IMR-90 (cell line): ENCODE results near the gene ALKBH3. TPM values are rescaled to one million over a fixed set of nuclear protein-coding genes. Genes with fewer than 3 reads are reported as not detected.
A peak's percentile ranks its signal among the peaks of the same experiment; 100 is the strongest.

Experiments used
- ATAC-seq: fragments of 200-7000 bp; cut with Tn5 transposase; 2 replicates; pipeline ENCODE4 v1.9.1; 2020; ENCODE audit warnings: low read depth, mild to moderate bottlenecking, moderate library complexity
- BruUV-seq: library from RNA; stranded (reverse); fragments of 400-500 nt; replicated peaks from 2 replicates; lab custom pipeline; 2021; lab: Mats Ljungman, UMichigan
- CTCF ChIA-PET: fragments of 300-600 bp; formaldehyde crosslinking; extraction: SDS; loops from one replicate; lab custom pipeline; 2021; ENCODE audit warnings: antibody characterized with exemption; lab: Yijun Ruan, JAX
- POLR2A ChIA-PET: fragments of 300-600 bp; sonication (Branson Sonifier 250); formaldehyde crosslinking; loops from one replicate; lab custom pipeline; 2022; ENCODE audit warnings: antibody characterized with exemption; ENCODE audit not compliant: unreplicated experiment; lab: Charles Lee
- DNase-seq: peaks from one replicate; pipeline ENCODE4 v3.0.0; 2013
- H2AFZ ChIP-seq: replicated peaks from 2 replicates; pipeline ENCODE3; 2013; ENCODE audit warnings: low read length, mild to moderate bottlenecking; ENCODE audit not compliant: poor library complexity
- H2AK5ac ChIP-seq: 2 replicates; pipeline ENCODE4 v1.6.1; 2013; ENCODE audit warnings: low read depth, low read length, inconsistent platforms
- H2AK9ac ChIP-seq: replicated peaks from 2 replicates; pipeline ENCODE3; 2013; ENCODE audit warnings: mild to moderate bottlenecking, low read depth, low read length, moderate library complexity; ENCODE audit not compliant: poor library complexity
- H2BK120ac ChIP-seq: 2 replicates; pipeline ENCODE4 v1.6.1; 2013; ENCODE audit warnings: low read depth, low read length, inconsistent platforms
- H2BK15ac ChIP-seq: 3 replicates; pipeline ENCODE4 v1.6.1; 2013; ENCODE audit warnings: low read depth, low read length, inconsistent platforms
- H2BK20ac ChIP-seq: 2 replicates; pipeline ENCODE4 v1.6.1; 2013; ENCODE audit warnings: low read depth, mild to moderate bottlenecking, inconsistent platforms, low read length, moderate library complexity
- H2BK5ac ChIP-seq: 2 replicates; pipeline ENCODE4 v1.6.1; 2013; ENCODE audit warnings: mild to moderate bottlenecking, low read depth, low read length, inconsistent platforms; ENCODE audit not compliant: poor library complexity, severe bottlenecking
- H3K14ac ChIP-seq: replicated peaks from 2 replicates; pipeline ENCODE4 v1.6.1; 2013; ENCODE audit warnings: low read depth, low read length, inconsistent platforms
- H3K18ac ChIP-seq: 2 replicates; pipeline ENCODE4 v1.6.1; 2013; ENCODE audit warnings: low read depth, low read length, control low read depth
- H3K23ac ChIP-seq: 2 replicates; pipeline ENCODE4 v1.6.1; 2013; ENCODE audit warnings: low read depth, low read length, inconsistent platforms
- H3K27ac ChIP-seq: 2 replicates; pipeline ENCODE4 v1.5.1; 2013; ENCODE audit warnings: mild to moderate bottlenecking, control low read depth, low read length; ENCODE audit not compliant: insufficient read depth
- H3K27me3 ChIP-seq: 2 replicates; pipeline ENCODE4 v1.6.1; 2013; ENCODE audit warnings: low read length; ENCODE audit not compliant: control insufficient read depth, insufficient read depth
- H3K36me3 ChIP-seq: 2 replicates; pipeline ENCODE4 v1.6.1; 2013; ENCODE audit warnings: low read length, mixed read lengths; ENCODE audit not compliant: control insufficient read depth, insufficient read depth
- H3K4ac ChIP-seq: 2 replicates; pipeline ENCODE4 v1.6.1; 2013; ENCODE audit warnings: low read depth, low read length, inconsistent platforms
- H3K4me1 ChIP-seq: 2 replicates; pipeline ENCODE4 v1.6.1; 2013; ENCODE audit warnings: low read length, mixed read lengths; ENCODE audit not compliant: control insufficient read depth, insufficient read depth
- H3K4me2 ChIP-seq: 2 replicates; pipeline ENCODE4 v1.6.1; 2013; ENCODE audit warnings: low read depth, mild to moderate bottlenecking, control low read depth, low read length, moderate library complexity
- H3K4me3 ChIP-seq: 2 replicates; pipeline ENCODE4 v1.5.1; 2013; ENCODE audit warnings: low read depth, mild to moderate bottlenecking, control low read depth, low read length, moderate library complexity; ENCODE audit not compliant: insufficient read depth
- H3K56ac ChIP-seq: 2 replicates; pipeline ENCODE4 v1.6.1; 2013; ENCODE audit warnings: low read length, inconsistent platforms; ENCODE audit not compliant: insufficient read depth; ENCODE audit errors: extremely low read depth
- H3K79me1 ChIP-seq, 2 experiments: 2 replicates each; pipeline ENCODE4 v1.6.1; 2013; ENCODE audit warnings: low read length in 2 of 2, inconsistent platforms in 1 of 2, low read depth in 1 of 2
- H3K9ac ChIP-seq: 2 replicates; pipeline ENCODE4 v1.6.1; 2013; ENCODE audit warnings: low read depth, low read length, control low read depth
- H3K9me1 ChIP-seq: 2 replicates; pipeline ENCODE4 v1.6.1; 2013; ENCODE audit warnings: low read length, inconsistent platforms; ENCODE audit not compliant: insufficient read depth
- H3K9me3 ChIP-seq: 2 replicates; pipeline ENCODE4 v1.6.1; 2013; ENCODE audit warnings: low read length; ENCODE audit not compliant: control insufficient read depth, insufficient read depth
- H4K20me1 ChIP-seq: 2 replicates; pipeline ENCODE4 v1.6.1; 2013; ENCODE audit warnings: low read length, inconsistent platforms; ENCODE audit not compliant: insufficient read depth
- H4K5ac ChIP-seq: 2 replicates; pipeline ENCODE4 v1.6.1; 2013; ENCODE audit warnings: mild to moderate bottlenecking, low read depth, low read length, control low read depth
- H4K8ac ChIP-seq, 2 experiments: 2 replicates each; pipeline ENCODE4 v1.6.1; 2013; ENCODE audit warnings: low read depth in 2 of 2, low read length in 2 of 2, control low read depth in 1 of 2, inconsistent platforms in 1 of 2
- H4K91ac ChIP-seq: 2 replicates; pipeline ENCODE4 v1.6.1; 2013; ENCODE audit warnings: low read depth, low read length, inconsistent platforms; ENCODE audit not compliant: insufficient read depth
- BHLHE40 ChIP-seq: fragments of 150-350 bp; IDR thresholded peaks from 2 replicates; pipeline ENCODE4 v1.6.1; 2016; ENCODE audit warnings: mild to moderate bottlenecking, low read depth, low read length
- CEBPB ChIP-seq: IDR thresholded peaks from 2 replicates; pipeline ENCODE4 v1.6.1; 2012; ENCODE audit warnings: low read depth, low read length, improper control_type of control experiment
- FOS ChIP-seq: fragments of 150-350 bp; IDR thresholded peaks from 2 replicates; pipeline ENCODE4 v1.6.1; 2016; ENCODE audit warnings: low read depth, low read length
- MAFK ChIP-seq: IDR thresholded peaks from 2 replicates; pipeline ENCODE4 v1.6.1; 2012; ENCODE audit warnings: low read depth, low read length, improper control_type of control experiment
- MXI1 ChIP-seq: IDR thresholded peaks from 2 replicates; pipeline ENCODE4 v1.6.1; 2012; ENCODE audit warnings: low read depth, mild to moderate bottlenecking, low read length, moderate library complexity, borderline replicate concordance
- NFE2L2 ChIP-seq: fragments of 150-350 bp; IDR thresholded peaks from 2 replicates; pipeline ENCODE4 v1.6.1; 2016; ENCODE audit warnings: low read depth, mild to moderate bottlenecking, low read length
- POLR2A ChIP-seq: IDR thresholded peaks from 2 replicates; pipeline ENCODE4 v1.6.1; 2012; ENCODE audit warnings: mild to moderate bottlenecking, low read depth, low read length
- RCOR1 ChIP-seq: IDR thresholded peaks from 2 replicates; pipeline ENCODE4 v1.6.1; 2012; ENCODE audit warnings: mild to moderate bottlenecking, low read length, improper control_type of control experiment; ENCODE audit not compliant: insufficient replicate concordance
- SMC3 ChIP-seq: fragments of 150-350 bp; IDR thresholded peaks from 2 replicates; pipeline ENCODE4 v1.6.1; 2016; ENCODE audit warnings: low read depth, mild to moderate bottlenecking, antibody characterized with exemption, low read length, moderate library complexity
- WGBS, 2 experiments: methylation state at CpG; one replicate each; pipeline versions ENCODE4 v1.1.5 to v1.1.7; 2013; ENCODE audit warnings: missing lambda C conversion rate in 2 of 2; ENCODE audit not compliant: insufficient read length in 1 of 2; ENCODE audit errors: extremely low coverage in 2 of 2; 5-methylcytosine and 5-hydroxymethylcytosine counted together
- dilution Hi-C: fragments of 300-500 bp; cut with HindIII; formaldehyde crosslinking; loops from one replicate; pipeline ENCODE4 v1.14.3; 2018; ENCODE audit warnings: low sequenced_read_pairs; ENCODE audit not compliant: unreplicated experiment
- in situ Hi-C: fragments of 300-500 bp; cut with MboI; formaldehyde crosslinking; loops from 3 replicates; pipeline ENCODE4 v1.14.3; 2019; ENCODE audit warnings: low sequenced_read_pairs, inconsistent platforms, mixed read lengths
- intact Hi-C: fragments of 100-400 bp; cut with micrococcal nuclease; formaldehyde crosslinking; loops from 2 replicates; pipeline ENCODE4 v1.10.0; 2022
- polyA plus RNA-seq, 3 experiments: library from polyadenylated mRNA; depleted of rRNA; stranded (reverse); fragments of >200 nt; gene quantifications; 2 replicates each; pipeline ENCODE4 v1.2.3, GENCODE V29; 2012; ENCODE audit warnings: low replicate concordance in 1 of 3
- total RNA-seq: library from RNA; depleted of rRNA; stranded (reverse); fragments of >200 nt; gene quantifications from 2 replicates; pipeline ENCODE4 v1.2.3, GENCODE V29; 2012

Gene ALKBH3
- total and polyA plus RNA-seq, 2 of the 4 experiments (the other 2 are of a cell fraction): 27.7 to 62.9 TPM

DNA sequence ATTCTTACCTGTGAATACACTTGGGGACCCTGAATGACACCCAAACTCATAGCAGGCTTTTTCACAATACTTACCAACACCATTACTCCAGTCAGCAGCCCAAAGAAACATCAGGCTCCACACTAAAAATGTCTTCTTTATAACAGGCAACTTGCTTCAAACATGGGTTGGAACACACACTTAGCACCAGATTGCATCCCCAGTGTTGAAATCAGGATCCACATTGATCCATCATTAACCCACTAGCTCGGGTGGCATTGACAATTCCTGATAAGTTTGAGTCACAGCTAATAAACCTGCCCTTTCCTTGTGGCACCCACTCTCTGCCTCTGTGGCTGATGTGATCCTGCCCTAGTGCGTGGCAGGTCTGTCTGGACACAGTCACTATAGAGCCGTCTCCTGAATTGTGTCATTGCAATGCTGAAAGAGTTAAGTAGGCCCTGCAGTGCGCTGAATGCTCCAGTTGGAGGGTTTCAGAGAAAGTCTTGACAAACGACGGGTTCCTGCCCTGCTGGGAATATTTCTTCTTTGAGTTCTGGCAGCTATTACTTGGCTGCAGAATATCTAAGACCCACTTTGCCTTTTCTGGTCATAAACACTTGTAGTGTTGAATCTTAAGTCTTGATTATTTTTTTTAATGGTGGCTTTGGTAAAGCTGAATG lies 42.2 kb downstream of the ALKBH3 start (continued):
- TF ChIP-seq SMC3 (no peak), CEBPB (no peak), MXI1 (no peak)

GRCh38 chr11:43923406-43924111 lies 42.9 kb downstream of the ALKBH3 start:
- peak; percentile 92 for DNase-seq
- H3K4me2 ChIP-seq: peak overlapping the region; percentile 84
- H3K23ac ChIP-seq: peak overlapping the region; percentile 7; the same call in 1 of the 2 replicates
- ATAC-seq: peak; percentile 67
- peak overlapping the region; percentile 9 for H2AFZ ChIP-seq
- H3K14ac ChIP-seq: peak overlapping the region; percentile 30
- no TSS peak for BruUV-seq
- no peaks in the 10 kb centered on the region for H3K9me3 ChIP-seq
- dilution Hi-C loops (loop anchor here (25.0 kb wide), 1 partner anchor 114 kb away; the partner anchor contains the start of gene ACCSL), in situ Hi-C loops (no loop called here), intact Hi-C loops (loop anchor here (2.0 kb wide), 1 partner anchor 13 kb away; no protein-coding TSS in a partner anchor)
- ChIA-PET POLR2A (no interaction called here), CTCF (interaction anchor here (0.8 to 1.4 kb wide), 4 partner anchors 9 to 34 kb away, joined by 3 to 4 read pairs (median 3); no protein-coding TSS in a partner anchor)
- peaks cover 3% of the 10 kb centered on the region for H3K36me3 ChIP-seq
- H3K4me1 ChIP-seq: peaks cover 42% of the 10 kb centered on the region
- H4K5ac ChIP-seq: peak overlapping the region; percentile 50
- H3K27ac ChIP-seq: peak overlapping the region; percentile 86
- no peak overlapping the region; the same call in 1 of the 2 replicates for H3K56ac ChIP-seq
- H3K4me3 ChIP-seq: no peak overlapping the region
- peak overlapping the region; percentile 87 for H3K18ac ChIP-seq
- no peak for TF ChIP-seq RCOR1
- TF ChIP-seq MXI1: 0 out of 2 replicates have a peak, but pooled peaks have one; percentile 43
- TF ChIP-seq FOS: peak; percentile 71
- TF ChIP-seq MAFK: no peak
- TF ChIP-seq NFE2L2: 0 out of 2 replicates have a peak, but pooled peaks have one; percentile 4
- peak; percentile 74 for TF ChIP-seq CEBPB
- peak; percentile 57; the same call in 1 of the 2 replicates for TF ChIP-seq BHLHE40
- TF ChIP-seq POLR2A: peak; percentile 65; the same call in 1 of the 2 replicates
- peaks cover 20% of the 10 kb centered on the region for H3K9me1 ChIP-seq
- H2BK120ac ChIP-seq: peak overlapping the region; percentile 56; the same call in 1 of the 2 replicates
- WGBS, 2 experiments: 0% methylated on average over 1 of the region's 8 CpGs; no CpG with 5 or more reads in 1 of the 2 experiments
- H2BK15ac ChIP-seq: peak overlapping the region; percentile 17
- H2BK5ac ChIP-seq: peak overlapping the region; percentile 67
- peak overlapping the region; percentile 13 to 14; a peak in 1 of 4 replicates for H4K8ac ChIP-seq
- peak overlapping the region; percentile 2; the same call in 1 of the 2 replicates for H4K91ac ChIP-seq
- H4K20me1 ChIP-seq: peaks cover 24% of the 10 kb centered on the region
- peak overlapping the region; percentile 57 for H3K4ac ChIP-seq
- H2AK9ac ChIP-seq: no peak overlapping the region
- no peaks in the 10 kb centered on the region for H3K27me3 ChIP-seq
- peak overlapping the region; percentile 45; the same call in 1 of the 2 replicates for H2BK20ac ChIP-seq
- peaks cover 0 to 3% of the 10 kb centered on the region in 2 experiments; a peak in 1 of 4 replicates for H3K79me1 ChIP-seq
- H2AK5ac ChIP-seq: peak overlapping the region; percentile 21
- peak overlapping the region; percentile 48 for H3K9ac ChIP-seq
